ENCODE measurements around the gene GPR26.

The GPR26 gene

DNA sequence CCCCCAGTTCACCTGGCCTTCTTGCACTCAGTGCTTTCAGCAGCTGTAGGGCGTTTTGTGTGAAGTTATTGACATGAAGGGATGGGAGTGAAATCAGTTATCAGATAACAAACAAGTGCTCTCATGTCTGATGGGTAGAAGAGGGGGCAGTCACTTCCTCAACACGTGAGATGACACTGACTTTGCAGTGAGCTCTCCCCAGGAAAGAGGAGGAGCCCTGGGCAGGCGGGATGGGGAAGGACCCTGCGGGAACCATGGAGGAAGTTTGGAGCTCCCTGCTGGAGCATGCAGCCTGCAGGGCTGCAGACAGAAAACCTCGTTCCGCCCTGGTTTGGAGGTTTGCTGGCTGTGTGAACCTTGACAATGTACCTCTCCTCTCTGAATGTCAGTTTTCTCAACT lies 38.7 kb downstream of the GPR26 start:
- Histone ChIP-seq H3K27ac (ENCODE audit: low read depth, low read length, severe bottlenecking) (no peak overlapping the region), H3K4me1 (ENCODE audit: control insufficient read depth, insufficient read depth, low read length, poor library complexity, severe bottlenecking) (no peaks in the 10 kb centered on the region), H3K4me3 (ENCODE audit: extremely low read depth, insufficient read depth, low read length, poor library complexity, severe bottlenecking) (no peak overlapping the region), H3K9me3 (ENCODE audit: control insufficient read depth, low read length) (no peaks in the 10 kb centered on the region), H3K36me3 (ENCODE audit: control insufficient read depth, insufficient read depth, low read length) (no peaks in the 10 kb centered on the region)
- WGBS, 2 experiments (ENCODE audit: insufficient coverage in 2 of 2), result 41 to 71% methylated on average over 3 to 5 of the region's 6 CpGs

DNA sequence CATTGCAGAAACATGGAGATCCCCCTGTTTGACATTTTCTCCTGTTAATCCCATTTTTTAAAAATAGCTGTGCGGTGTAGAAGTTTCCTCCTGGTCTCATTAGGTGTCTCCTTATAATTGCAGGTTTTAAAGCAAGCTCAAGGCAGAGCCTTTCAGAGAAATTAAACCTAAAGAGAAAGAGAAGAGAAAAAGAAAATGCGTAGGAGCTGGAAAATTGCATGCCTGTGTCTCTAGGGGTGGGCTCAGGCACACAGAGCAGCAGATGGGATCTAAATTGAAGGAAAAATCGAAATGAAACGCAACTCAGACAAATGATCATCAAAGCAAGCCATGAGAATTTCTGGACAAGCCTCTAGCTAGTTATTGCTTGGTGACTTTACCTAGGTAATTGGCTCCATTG lies 40.1 kb downstream of the GPR26 start:
- Histone ChIP-seq H3K36me3 (ENCODE audit: control insufficient read depth, insufficient read depth, low read length) (no peaks in the 10 kb centered on the region), H3K27ac (ENCODE audit: low read depth, low read length, severe bottlenecking) (no peak overlapping the region), H3K4me3 (ENCODE audit: extremely low read depth, insufficient read depth, low read length, poor library complexity, severe bottlenecking) (no peak overlapping the region), H3K4me1 (ENCODE audit: control insufficient read depth, insufficient read depth, low read length, poor library complexity, severe bottlenecking) (no peaks in the 10 kb centered on the region), H3K9me3 (ENCODE audit: control insufficient read depth, low read length) (no peaks in the 10 kb centered on the region)
- 70 to 91% methylated on average over 2 to 3 of the region's 4 CpGs for WGBS, 2 experiments (ENCODE audit: insufficient coverage in 2 of 2)

DNA sequence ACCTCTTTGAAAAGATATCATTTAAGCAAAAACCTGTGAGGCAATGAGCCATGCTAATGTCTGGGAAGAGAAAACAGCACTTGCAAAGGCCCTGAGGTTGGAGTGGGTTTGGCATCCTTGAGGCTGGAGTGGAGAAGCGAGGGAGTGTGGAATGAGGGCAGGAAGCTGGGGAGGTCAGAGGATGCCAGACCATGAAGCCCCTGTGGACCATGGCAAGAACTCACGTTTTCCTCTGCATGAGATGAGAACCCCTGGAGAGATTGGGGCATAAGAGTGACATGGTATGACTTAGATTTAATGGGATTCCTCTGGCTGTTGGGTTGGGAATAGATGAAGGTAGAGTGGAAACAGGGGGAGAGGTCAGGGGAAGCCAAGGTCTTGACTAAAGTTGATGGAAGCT lies 49.4 kb downstream of the GPR26 start:
- no peaks in the 10 kb centered on the region for H3K36me3 ChIP-seq (ENCODE audit: control insufficient read depth, insufficient read depth, low read length)
- no peak overlapping the region for H3K4me3 ChIP-seq (ENCODE audit: extremely low read depth, insufficient read depth, low read length, poor library complexity, severe bottlenecking)
- H3K4me1 ChIP-seq (ENCODE audit: control insufficient read depth, insufficient read depth, low read length, poor library complexity, severe bottlenecking), result no peaks in the 10 kb centered on the region
- H3K27ac ChIP-seq (ENCODE audit: low read depth, low read length, severe bottlenecking), result no peak overlapping the region
- 79% methylated on average over 2 of the region's 2 CpGs for WGBS, 2 experiments (ENCODE audit: insufficient coverage in 2 of 2)
- H3K9me3 ChIP-seq (ENCODE audit: control insufficient read depth, low read length), result peaks cover 4% of the 10 kb centered on the region

DNA sequence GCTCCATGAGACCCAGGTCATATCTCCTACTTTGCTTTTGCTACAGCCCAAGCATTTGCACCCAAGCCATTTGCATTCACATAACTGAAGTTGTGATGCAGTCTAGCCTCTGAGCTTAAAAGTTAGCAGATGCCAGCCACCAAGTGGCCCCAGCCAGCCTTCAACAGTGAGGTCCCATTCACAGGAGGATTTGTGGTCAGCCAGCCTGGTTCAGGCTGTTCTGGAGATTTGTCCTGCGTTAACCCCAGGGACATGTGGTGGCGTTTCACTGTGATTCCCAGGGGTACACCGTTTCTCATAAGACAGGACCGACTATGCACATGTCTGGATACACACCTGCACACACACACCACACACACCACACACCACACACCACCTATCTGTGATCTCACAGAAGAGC lies 51.2 kb downstream of the GPR26 start:
- 71 to 100% methylated on average over 4 of the region's 4 CpGs for WGBS, 2 experiments (ENCODE audit: insufficient coverage in 2 of 2)
- no peak overlapping the region for H3K27ac ChIP-seq (ENCODE audit: low read depth, low read length, severe bottlenecking)
- peaks cover 4% of the 10 kb centered on the region for H3K9me3 ChIP-seq (ENCODE audit: control insufficient read depth, low read length)
- H3K4me1 ChIP-seq (ENCODE audit: control insufficient read depth, insufficient read depth, low read length, poor library complexity, severe bottlenecking), result no peaks in the 10 kb centered on the region
- no peaks in the 10 kb centered on the region for H3K36me3 ChIP-seq (ENCODE audit: control insufficient read depth, insufficient read depth, low read length)
- no peak overlapping the region for H3K4me3 ChIP-seq (ENCODE audit: extremely low read depth, insufficient read depth, low read length, poor library complexity, severe bottlenecking)

DNA sequence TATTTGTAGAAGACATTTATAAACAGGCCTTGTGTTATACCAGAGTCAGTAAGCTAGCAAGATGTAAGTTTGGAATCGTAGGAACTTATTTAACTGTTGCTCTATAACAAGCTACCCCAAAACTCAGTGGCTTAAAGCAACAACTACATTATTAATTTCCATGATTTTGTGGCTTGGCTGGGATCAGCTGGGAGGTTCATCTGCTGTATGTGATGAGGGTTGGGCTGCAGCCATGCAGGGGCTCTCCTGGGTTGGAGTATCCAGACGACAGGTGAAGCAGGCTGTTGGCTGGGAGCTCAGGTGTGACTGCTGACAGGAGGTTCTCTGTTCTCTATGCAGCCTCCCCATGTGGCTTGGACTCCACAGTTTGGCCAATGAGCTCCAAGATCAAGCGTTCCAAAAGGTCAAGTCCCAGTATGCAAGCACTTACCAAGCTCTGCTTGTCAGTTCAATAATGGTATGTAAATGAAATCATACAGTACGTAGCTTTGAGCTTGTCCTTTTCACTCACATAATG lies 52.4 kb downstream of the GPR26 start:
- no peak overlapping the region for H3K27ac ChIP-seq (ENCODE audit: low read depth, low read length, severe bottlenecking)
- H3K36me3 ChIP-seq (ENCODE audit: control insufficient read depth, insufficient read depth, low read length), result no peaks in the 10 kb centered on the region
- no peaks in the 10 kb centered on the region for H3K4me1 ChIP-seq (ENCODE audit: control insufficient read depth, insufficient read depth, low read length, poor library complexity, severe bottlenecking)
- WGBS, 2 experiments (ENCODE audit: insufficient coverage in 2 of 2), result 100% methylated on average over 1 of the region's 4 CpGs
- no peak overlapping the region for H3K4me3 ChIP-seq (ENCODE audit: extremely low read depth, insufficient read depth, low read length, poor library complexity, severe bottlenecking)
- H3K9me3 ChIP-seq (ENCODE audit: control insufficient read depth, low read length), result peaks cover 4% of the 10 kb centered on the region

DNA sequence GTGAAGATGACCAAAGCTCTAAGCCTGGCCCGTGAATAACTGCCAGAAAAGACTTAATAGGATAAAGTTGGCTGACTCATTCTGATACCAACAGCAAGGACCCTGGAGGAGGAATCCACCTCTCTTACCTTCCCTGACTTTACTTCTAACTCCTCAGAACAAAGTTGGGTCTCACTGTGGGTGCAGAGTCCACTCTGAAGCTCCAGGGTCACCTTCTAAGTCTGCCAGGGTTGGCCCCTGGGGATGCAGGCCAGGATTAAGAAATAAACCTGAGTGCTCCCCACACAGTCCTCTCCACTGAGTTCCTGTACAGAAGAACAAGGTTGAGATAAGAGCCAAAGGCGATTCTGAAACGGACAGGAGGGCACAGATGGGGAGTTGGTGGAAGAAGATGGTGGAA lies 54.4 kb downstream of the GPR26 start:
- Histone ChIP-seq H3K36me3 (ENCODE audit: control insufficient read depth, insufficient read depth, low read length) (no peaks in the 10 kb centered on the region), H3K4me3 (ENCODE audit: extremely low read depth, insufficient read depth, low read length, poor library complexity, severe bottlenecking) (no peak overlapping the region), H3K4me1 (ENCODE audit: control insufficient read depth, insufficient read depth, low read length, poor library complexity, severe bottlenecking) (no peaks in the 10 kb centered on the region), H3K9me3 (ENCODE audit: control insufficient read depth, low read length) (peaks cover 4% of the 10 kb centered on the region), H3K27ac (ENCODE audit: low read depth, low read length, severe bottlenecking) (no peak overlapping the region)
- WGBS, 2 experiments (ENCODE audit: insufficient coverage in 2 of 2), result 79 to 100% methylated on average over 2 of the region's 3 CpGs

DNA sequence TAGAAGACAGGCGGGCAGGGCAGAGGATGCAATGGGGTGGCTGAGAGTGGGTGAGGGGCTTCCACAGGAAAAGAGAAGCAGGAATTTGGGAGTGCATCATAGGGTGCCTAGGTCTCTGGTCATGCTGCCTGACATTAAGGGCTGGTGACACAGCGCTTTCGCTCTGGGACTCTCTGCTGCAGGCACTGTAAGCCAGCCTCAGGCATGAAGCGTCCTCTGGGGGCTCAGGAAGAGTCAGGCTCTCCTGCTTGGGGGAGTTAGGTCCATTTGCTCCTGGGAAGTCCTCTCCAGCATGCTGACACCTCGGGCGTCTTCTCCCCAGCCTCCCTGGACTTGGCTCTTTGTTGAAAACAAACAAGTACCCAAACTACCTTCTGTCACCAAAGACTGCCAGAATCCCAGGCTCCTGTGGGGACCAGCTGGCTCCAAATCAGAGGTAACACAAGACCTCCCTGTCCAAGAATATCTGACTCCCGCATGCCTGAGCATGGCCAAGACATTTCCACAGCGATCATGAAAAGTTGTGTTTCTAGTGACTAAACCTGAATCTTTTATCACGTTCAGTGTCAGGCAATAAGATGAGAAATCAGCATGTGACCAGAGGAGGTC lies 55.4 kb downstream of the GPR26 start:
- Histone ChIP-seq H3K4me3 (ENCODE audit: extremely low read depth, insufficient read depth, low read length, poor library complexity, severe bottlenecking) (no peak overlapping the region), H3K36me3 (ENCODE audit: control insufficient read depth, insufficient read depth, low read length) (no peaks in the 10 kb centered on the region), H3K4me1 (ENCODE audit: control insufficient read depth, insufficient read depth, low read length, poor library complexity, severe bottlenecking) (no peaks in the 10 kb centered on the region), H3K27ac (ENCODE audit: low read depth, low read length, severe bottlenecking) (no peak overlapping the region), H3K9me3 (ENCODE audit: control insufficient read depth, low read length) (peaks cover 4% of the 10 kb centered on the region)
- WGBS, 2 experiments (ENCODE audit: insufficient coverage in 2 of 2), result 85 to 94% methylated on average over 7 to 9 of the region's 9 CpGs

DNA sequence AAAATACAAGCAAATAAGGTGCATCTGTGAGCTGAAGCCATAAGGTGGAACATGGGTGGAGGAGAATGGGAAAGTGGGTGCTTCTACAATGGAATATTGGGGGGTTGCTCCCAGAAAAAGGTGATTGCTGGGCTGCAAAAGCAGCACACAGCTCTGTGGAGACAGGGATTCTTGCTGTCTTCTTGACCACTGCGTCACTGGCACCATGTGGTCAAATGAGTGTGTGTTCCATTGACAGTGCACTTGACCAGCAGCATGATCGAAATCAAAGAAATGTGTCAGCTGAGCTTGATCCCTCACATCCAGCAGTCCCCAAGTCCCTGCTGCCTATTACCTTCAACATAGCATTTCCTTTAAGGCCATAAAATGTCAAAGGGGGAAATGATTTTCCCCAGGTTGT lies 56.2 kb downstream of the GPR26 start:
- 100% methylated on average over 1 to 2 of the region's 2 CpGs for WGBS, 2 experiments (ENCODE audit: insufficient coverage in 2 of 2)
- Histone ChIP-seq H3K4me3 (ENCODE audit: extremely low read depth, insufficient read depth, low read length, poor library complexity, severe bottlenecking) (no peak overlapping the region), H3K27ac (ENCODE audit: low read depth, low read length, severe bottlenecking) (no peak overlapping the region), H3K36me3 (ENCODE audit: control insufficient read depth, insufficient read depth, low read length) (no peaks in the 10 kb centered on the region), H3K9me3 (ENCODE audit: control insufficient read depth, low read length) (peaks cover 4% of the 10 kb centered on the region), H3K4me1 (ENCODE audit: control insufficient read depth, insufficient read depth, low read length, poor library complexity, severe bottlenecking) (no peaks in the 10 kb centered on the region)

DNA sequence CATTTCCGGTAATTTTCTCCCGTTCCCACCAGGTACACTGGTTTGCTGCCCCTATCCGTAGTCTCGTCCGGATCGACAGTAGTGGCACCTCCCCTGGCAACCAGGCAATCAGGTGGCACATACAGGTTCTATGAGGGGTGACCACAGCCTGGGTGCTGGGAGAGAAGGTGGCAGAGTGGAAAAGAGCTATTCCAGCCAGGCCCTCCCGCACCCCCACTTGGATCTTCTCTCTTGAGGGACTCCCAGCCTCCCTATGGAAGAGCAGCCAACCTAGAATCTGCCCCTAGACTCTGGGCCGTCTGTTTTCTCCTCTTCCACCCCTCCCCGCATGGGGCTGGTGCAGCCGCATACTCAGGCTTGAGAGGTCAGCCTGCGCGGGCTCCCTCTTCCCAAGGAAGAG lies 58.6 kb downstream of the GPR26 start:
- H3K27ac ChIP-seq (ENCODE audit: low read depth, low read length, severe bottlenecking), result no peak overlapping the region
- H3K9me3 ChIP-seq (ENCODE audit: control insufficient read depth, low read length), result no peaks in the 10 kb centered on the region
- H3K36me3 ChIP-seq (ENCODE audit: control insufficient read depth, insufficient read depth, low read length), result no peaks in the 10 kb centered on the region
- WGBS, 2 experiments (ENCODE audit: insufficient coverage in 2 of 2), result 93 to 94% methylated on average over 12 of the region's 12 CpGs
- H3K4me3 ChIP-seq (ENCODE audit: extremely low read depth, insufficient read depth, low read length, poor library complexity, severe bottlenecking), result no peak overlapping the region
- H3K4me1 ChIP-seq (ENCODE audit: control insufficient read depth, insufficient read depth, low read length, poor library complexity, severe bottlenecking), result no peaks in the 10 kb centered on the region

DNA sequence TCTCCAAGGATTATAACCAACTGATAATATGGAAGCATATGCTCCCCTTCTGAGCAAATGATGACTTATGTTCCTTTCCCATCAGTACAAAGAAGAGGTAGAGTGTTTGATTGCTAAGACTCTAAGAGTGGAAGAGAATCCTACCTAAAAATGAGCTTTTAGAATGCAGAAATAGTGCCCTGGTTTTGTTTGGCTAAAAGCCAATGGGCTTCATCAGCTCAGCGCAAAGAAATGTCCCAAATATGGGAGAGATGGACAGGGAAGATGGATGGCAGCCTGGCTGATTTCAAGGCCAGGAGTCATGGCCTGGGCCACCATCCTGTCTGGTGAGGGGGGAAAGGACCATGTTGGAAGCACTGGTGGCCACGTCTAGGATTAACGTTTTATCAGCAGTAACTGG lies 60.2 kb downstream of the GPR26 start:
- Histone ChIP-seq H3K4me1 (ENCODE audit: control insufficient read depth, insufficient read depth, low read length, poor library complexity, severe bottlenecking) (no peaks in the 10 kb centered on the region), H3K9me3 (ENCODE audit: control insufficient read depth, low read length) (no peaks in the 10 kb centered on the region), H3K27ac (ENCODE audit: low read depth, low read length, severe bottlenecking) (no peak overlapping the region), H3K36me3 (ENCODE audit: control insufficient read depth, insufficient read depth, low read length) (no peaks in the 10 kb centered on the region), H3K4me3 (ENCODE audit: extremely low read depth, insufficient read depth, low read length, poor library complexity, severe bottlenecking) (no peak overlapping the region)
- WGBS, 2 experiments (ENCODE audit: insufficient coverage in 2 of 2), result 76 to 80% methylated on average over 3 of the region's 3 CpGs

DNA sequence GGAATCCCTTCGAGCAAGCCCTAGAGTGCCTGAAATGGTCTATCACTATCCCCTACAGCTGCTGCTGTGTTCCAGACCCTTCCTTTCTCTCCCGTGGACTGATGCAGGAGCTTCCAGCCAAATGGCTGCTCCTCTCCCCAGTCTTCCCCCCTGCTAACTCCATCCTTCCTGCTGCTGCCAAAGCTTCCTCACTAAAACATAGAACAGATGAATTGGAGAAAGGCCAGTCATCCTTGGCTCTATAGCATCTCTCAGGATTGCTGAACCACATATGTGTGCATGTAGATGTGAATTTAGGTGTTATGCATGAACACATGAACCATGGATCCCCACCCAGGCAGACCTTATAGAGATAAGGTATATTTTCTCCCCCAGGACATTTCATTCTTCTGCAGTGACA lies 60.7 kb downstream of the GPR26 start:
- WGBS, 2 experiments (ENCODE audit: insufficient coverage in 2 of 2), result 90% methylated on average over 2 of the region's 2 CpGs
- no peaks in the 10 kb centered on the region for H3K9me3 ChIP-seq (ENCODE audit: control insufficient read depth, low read length)
- H3K36me3 ChIP-seq (ENCODE audit: control insufficient read depth, insufficient read depth, low read length), result no peaks in the 10 kb centered on the region
- no peak overlapping the region for H3K4me3 ChIP-seq (ENCODE audit: extremely low read depth, insufficient read depth, low read length, poor library complexity, severe bottlenecking)
- no peak overlapping the region for H3K27ac ChIP-seq (ENCODE audit: low read depth, low read length, severe bottlenecking)
- no peaks in the 10 kb centered on the region for H3K4me1 ChIP-seq (ENCODE audit: control insufficient read depth, insufficient read depth, low read length, poor library complexity, severe bottlenecking)
